H54 (cell line): Measurements from ENCODE around the gene IL31.

Experiments used
- DNase-seq: peaks from one replicate; pipeline ENCODE4 v3.0.0; 2011; ENCODE audit warnings: low spot score, mixed read lengths; ENCODE audit not compliant: insufficient read length
- FAIRE-seq: peaks from 3 replicates; lab custom pipeline; 2011; peaks lifted over from hg19 to GRCh38; lab: Jason Lieb, UNC
- POLR2A ChIP-seq: IDR thresholded peaks from 2 replicates; pipeline ENCODE4 v1.6.1; 2011; ENCODE audit warnings: low read depth, mild to moderate bottlenecking, low read length

Gene IL31

DNA sequence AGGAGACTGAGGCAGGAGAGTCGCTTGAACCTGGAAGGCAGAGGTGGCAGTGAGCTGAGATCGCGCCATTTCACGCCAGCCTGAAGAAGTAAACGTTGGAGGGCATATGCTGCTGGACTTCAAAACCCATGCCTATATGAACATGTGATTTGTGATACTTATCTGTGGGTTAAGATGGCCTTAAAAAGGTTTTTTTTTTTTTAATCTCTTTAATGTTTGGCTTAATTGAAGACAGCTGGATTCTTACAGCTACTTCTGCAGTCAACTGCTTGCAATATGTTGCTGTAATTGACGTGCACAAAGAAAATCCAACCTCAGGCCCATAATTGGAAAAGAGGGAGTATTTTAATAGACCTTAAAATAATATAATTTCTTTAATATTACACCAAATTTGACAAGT, 28.0 kb upstream of the IL31 start:
- no peak for DNase-seq
- TF ChIP-seq POLR2A, result no peak
- no peak for FAIRE-seq

DNA sequence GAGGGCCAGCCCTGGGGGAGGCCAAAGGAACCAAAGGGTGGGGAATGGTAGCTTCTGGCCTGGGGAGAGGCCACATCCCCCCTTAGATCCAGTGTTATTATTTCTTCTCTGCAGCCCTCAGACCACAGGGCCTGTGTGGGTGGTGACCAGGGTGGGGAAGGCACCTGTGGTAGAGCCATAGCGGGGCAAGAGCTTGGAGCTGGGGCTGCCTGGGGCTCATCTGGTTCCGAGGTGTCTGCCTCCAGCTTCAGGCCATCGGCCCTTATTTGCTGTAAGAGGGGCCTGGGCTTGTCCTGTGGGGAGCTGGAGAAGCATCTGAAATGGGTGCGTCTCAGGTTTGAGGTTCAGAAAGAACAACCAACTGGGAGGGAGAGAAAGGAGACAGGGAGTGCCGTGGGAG, 27.4 kb upstream of the IL31 start:
- no peak for TF ChIP-seq POLR2A
- DNase-seq (no peak), FAIRE-seq (no peak)

DNA sequence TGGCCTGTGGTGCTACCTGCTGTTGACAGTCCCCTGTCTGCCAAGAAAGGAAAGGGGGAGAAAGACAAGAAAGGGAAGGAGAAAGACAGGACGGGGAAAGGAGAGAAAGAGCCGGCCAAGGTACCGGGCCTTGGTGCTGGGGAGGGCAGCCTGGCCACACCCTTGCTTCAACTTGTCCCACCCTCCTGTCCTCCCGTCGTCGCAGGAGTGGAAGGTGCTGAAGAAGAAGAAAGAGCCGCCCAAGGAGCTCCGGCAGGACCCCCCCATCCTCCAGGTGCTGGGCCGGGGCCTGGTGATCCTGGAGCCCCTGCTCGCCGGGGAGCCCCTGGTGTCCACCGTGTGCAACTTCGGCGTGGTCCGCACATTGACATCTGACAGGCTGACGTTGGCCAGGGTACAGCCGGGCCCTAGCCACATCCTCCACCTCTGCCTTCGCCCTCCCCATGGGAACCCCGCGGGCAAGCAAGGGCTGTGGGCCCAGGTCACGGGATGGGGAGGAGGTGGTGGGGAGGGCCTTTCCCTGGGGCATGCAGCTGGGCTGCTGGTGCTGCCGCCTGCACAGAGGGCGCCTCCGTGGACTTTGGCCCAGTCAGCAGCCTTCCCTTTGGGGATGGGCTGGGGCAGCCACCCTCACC, 26.6 kb upstream of the IL31 start:
- no peak for DNase-seq
- no peak for FAIRE-seq
- no peak for TF ChIP-seq POLR2A

GRCh38 chr12:122199484-122200355, 25.7 kb upstream of the IL31 start:
- FAIRE-seq (no peak), DNase-seq (no peak)
- TF ChIP-seq POLR2A, result no peak

GRCh38 chr12:122197612-122197966, 23.6 kb upstream of the IL31 start:
- no peak for TF ChIP-seq POLR2A
- DNase-seq (no peak), FAIRE-seq (no peak)

DNA sequence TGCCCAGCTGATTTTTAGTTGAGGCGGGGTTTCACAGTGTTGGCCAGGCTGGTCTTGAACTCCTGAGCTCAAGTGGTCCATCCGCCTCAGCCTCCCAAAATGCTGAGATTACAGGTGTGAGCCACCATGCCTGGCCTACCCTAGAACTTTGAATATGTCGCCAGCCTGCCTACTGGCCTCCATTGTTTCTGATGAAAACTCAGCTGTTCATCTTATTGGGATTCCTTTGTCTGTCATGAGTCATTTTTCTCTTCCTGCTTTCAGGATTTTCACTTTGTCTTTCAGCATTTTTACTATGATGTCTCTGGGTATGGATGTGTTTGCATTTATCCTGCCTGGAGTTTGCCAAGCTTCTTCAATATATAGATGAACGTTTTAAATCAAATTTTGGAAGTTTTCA, 21.4 kb upstream of the IL31 start:
- FAIRE-seq, result no peak

GRCh38 chr12:122194804-122195203, 20.8 kb upstream of the IL31 start:
- FAIRE-seq, result no peak
- no peak for DNase-seq
- TF ChIP-seq POLR2A, result no peak

More for the DNA sequence above, 21.4 kb upstream of the IL31 start:
- DNase-seq, result no peak
- TF ChIP-seq POLR2A, result no peak

GRCh38 chr12:122192441-122192840, 18.4 kb upstream of the IL31 start:
- no peak for DNase-seq
- TF ChIP-seq POLR2A, result no peak
- no peak for FAIRE-seq

DNA sequence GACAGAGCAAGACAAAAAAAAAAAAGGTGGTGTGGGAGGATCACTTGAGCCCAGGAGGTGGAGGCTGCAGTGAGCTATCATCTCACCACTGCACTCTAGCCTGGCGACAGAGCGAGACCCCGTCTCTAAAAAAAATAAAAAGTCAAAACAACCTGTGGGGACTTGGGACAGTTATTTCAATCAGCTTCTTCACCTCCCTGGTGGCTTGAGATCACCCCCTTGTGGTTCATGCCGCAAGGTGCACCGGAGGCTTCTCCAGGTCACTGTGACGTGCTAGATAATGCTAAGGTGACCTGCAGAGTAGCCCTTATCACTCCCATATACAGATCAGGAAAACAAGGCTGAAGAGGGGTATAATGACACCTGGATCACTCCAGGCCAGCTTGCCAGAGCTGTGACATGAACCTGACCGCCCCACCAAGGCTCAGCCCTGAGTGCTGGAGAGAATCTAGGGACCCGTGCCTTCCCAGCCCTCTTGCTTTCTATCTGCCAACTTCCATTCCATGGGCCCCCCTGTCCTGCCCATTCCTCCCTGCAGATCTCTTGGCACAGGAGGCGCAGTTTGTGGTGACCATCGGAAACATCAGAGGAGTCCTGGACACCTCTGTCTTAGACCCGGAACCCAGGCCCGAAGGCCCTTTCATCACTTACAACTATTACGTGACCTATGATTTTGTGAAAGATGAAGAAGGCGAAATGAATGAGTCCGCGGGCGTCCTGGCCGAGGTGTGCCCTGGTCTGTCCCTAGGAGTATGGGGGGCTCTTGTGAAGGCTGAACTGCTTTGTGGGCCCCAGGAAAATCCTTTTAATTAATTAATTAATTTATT, 17.0 kb upstream of the IL31 start:
- no peak for FAIRE-seq
- DNase-seq, result peak; percentile 75
- TF ChIP-seq POLR2A, result no peak

DNA sequence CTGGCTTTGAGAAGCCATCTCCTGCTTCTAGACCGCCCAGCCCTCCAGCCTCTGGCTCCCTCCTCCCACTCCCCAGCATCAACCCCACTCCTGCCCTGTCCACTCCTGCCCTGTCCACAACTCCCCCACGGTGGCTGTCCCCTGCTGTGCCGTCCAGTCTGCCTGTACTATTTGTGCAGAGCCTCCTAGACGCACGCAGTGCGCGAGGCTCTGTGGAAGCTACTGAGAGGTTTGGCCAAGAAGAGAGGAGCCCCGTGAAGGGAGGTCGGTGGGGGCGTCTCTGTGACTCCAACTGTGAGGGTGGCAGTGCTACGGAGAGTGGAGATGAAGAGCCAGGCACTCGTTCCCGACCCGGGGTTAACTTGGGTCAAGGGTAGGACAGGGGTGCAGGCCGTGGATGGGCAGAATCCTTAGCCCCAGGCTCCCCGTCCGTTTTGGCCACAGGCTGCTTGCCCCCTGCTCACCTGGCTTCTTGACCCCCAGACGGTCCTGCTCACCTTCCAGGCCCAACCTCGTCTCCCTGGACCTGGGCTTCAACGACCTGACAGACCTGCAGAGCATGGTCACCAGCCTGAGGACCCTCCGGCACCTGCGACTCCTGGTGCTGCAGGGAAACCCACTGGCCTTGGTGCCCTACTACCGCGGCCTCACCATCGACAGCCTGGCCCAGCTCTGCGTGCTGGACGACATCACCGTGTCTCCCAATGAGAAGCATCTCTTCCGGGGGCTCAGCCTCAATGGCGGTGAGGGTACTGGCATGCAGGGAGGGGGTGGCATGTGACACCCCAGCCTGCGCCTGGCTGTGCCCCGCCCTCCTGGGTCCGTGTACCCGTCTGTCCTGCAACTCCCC, 15.8 kb upstream of the IL31 start:
- TF ChIP-seq POLR2A, result no peak
- DNase-seq, result no peak
- FAIRE-seq, result no peak

- FAIRE-seq (no peak), DNase-seq (no peak)
- TF ChIP-seq POLR2A, result no peak
Measured at GRCh38 chr12:122187466-122187865, 13.4 kb upstream of the IL31 start.

DNA sequence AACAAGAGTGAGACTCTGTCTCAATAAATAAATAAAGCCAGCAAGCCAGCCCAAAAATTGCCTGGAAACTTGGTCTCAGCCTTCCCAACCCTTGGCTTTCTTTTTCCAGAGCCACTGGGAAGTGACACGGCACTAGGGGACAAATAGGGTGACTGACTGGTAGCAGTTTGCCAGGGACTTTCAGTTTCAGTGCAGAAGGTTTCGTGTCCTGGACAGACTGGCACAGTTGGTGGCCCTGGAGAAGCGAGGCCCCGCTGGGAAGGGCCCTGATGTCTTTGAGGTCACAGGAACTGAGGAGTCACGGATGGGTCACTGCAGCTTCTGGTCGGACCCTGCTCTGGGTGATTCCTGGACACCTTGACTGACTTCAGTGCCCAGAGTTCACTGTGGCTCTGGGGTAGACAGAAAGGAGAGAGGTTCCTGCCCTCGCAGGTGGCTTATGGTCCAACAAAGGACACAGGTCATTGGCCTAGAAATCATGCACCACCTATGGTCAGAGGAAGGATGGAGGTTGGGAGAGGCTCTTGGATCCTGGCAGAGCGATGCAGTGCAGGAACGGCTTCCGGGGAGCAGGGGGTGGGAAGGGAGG, 11.6 kb upstream of the IL31 start:
- FAIRE-seq, result no peak
- no peak for DNase-seq
- no peak for TF ChIP-seq POLR2A

DNA sequence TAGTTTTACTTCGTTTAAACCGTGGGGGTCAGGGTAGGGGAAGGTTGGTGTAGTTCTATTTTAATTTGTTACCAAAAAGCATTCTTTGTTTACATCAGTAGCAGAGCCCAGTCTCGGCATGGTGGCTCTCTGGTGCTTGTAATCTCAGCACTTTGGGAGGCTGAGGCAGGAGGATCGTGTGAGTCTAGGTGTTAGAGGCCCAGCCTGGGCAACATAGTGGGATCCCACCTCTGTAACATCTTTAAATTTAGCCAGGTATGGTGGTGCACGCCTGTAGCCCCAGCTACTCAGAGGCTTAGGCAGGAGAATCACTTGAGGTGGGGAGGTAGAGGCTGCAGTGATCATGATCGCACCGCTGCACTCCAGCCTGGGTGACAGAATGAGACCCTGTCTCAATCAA, 11.1 kb upstream of the IL31 start:
- DNase-seq, result no peak
- FAIRE-seq, result no peak
- TF ChIP-seq POLR2A, result no peak
